Astrocyte (in vitro differentiated cells and primary cell): ENCODE results near the gene RAPGEF5.

Experiments
- EZH2 ChIP-seq: IDR thresholded peaks from 2 replicates; pipeline ENCODE4 v1.6.1; 2012; ENCODE audit warnings: mild to moderate bottlenecking, low read length, inconsistent platforms; ENCODE audit not compliant: insufficient read depth
- TF ChIP-seq, protein P1 (sequence below): IDR thresholded peaks from 2 replicates; pipeline ENCODE4 v1.5.1; 2011; ENCODE audit warnings: low read depth, mild to moderate bottlenecking, inconsistent platforms, low read length, moderate library complexity; ENCODE audit not compliant: insufficient read depth

DNA sequence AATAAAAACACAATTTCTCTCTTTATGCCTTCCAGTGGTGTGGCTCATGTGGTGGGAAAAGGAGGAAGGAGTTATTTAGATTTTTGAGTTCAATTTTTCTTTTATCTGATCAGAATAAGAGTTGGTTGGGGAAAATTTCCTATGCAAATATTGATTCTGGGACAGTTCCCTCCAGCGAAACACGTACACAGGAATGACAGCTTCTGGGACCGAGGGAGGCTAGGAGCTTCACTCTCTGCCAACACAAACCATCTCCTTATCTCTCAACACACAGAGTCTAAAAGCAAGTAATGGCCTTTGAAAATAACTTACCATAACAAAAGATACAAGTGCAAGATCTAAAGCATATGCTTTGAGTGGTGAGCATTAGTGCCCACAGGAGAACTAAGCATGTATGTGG lies 122.7 kb downstream of the RAPGEF5 start:
- TF ChIP-seq, protein P1, sequence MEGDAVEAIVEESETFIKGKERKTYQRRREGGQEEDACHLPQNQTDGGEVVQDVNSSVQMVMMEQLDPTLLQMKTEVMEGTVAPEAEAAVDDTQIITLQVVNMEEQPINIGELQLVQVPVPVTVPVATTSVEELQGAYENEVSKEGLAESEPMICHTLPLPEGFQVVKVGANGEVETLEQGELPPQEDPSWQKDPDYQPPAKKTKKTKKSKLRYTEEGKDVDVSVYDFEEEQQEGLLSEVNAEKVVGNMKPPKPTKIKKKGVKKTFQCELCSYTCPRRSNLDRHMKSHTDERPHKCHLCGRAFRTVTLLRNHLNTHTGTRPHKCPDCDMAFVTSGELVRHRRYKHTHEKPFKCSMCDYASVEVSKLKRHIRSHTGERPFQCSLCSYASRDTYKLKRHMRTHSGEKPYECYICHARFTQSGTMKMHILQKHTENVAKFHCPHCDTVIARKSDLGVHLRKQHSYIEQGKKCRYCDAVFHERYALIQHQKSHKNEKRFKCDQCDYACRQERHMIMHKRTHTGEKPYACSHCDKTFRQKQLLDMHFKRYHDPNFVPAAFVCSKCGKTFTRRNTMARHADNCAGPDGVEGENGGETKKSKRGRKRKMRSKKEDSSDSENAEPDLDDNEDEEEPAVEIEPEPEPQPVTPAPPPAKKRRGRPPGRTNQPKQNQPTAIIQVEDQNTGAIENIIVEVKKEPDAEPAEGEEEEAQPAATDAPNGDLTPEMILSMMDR = no peak
- TF ChIP-seq EZH2 = no peak
